ENCODE results near the gene SIRPB2. TPM values are rescaled to one million over a fixed set of nuclear protein-coding genes. Genes with fewer than 3 reads are reported as not detected.
A peak's percentile ranks its signal among the peaks of the same experiment; 100 is the strongest.
"Not testable (repeated sequence)": the region's sequence is repeated elsewhere in the genome, so short reads cannot be mapped to it uniquely, and the experiment has no call there.

SIRPB2 gene
- polyA plus RNA-seq, 1 experiment, result not detected

GRCh38 chr20:1505361-1505760 is 14.1 kb upstream of the SIRPB2 start:
- DNase-seq (ENCODE audit: low read depth), result no peak
- no peaks in the 10 kb centered on the region for H3K36me3 ChIP-seq (ENCODE audit: control insufficient read depth, insufficient read depth, low read length)
- no peak for TF ChIP-seq CTCF (IDR thresholded peaks at IDR 0.05; ENCODE audit: insufficient read depth, low read depth, low read length)
- ChIA-PET CTCF (interaction anchor here (0.9 to 7.3 kb wide), 4 partner anchors 15 to 192 kb away, joined by 3 to 71 read pairs (median 6); partner anchors contain the start of genes NSFL1C and SIRPB2), POLR2A (no interaction called here)
- no peak overlapping the region for H3K4me3 ChIP-seq (ENCODE audit: low read depth, low read length)
- H3K27me3 ChIP-seq (ENCODE audit: control insufficient read depth, insufficient read depth, low read length), result peaks cover 10% of the 10 kb centered on the region

- POLR2A ChIA-PET, result interaction anchor here (0.5 to 0.7 kb wide), 2 partner anchors 20 to 53 kb away, joined by 5 to 10 read pairs; no protein-coding TSS in a partner anchor
- Histone ChIP-seq H3K4me3 (ENCODE audit: low read depth, low read length) (no peak overlapping the region), H3K27me3 (ENCODE audit: control insufficient read depth, insufficient read depth, low read length) (peaks cover 14% of the 10 kb centered on the region), H3K36me3 (ENCODE audit: control insufficient read depth, insufficient read depth, low read length) (no peaks in the 10 kb centered on the region)
- TF ChIP-seq CTCF (IDR thresholded peaks at IDR 0.05; ENCODE audit: insufficient read depth, low read depth, low read length), result peak; percentile 100
- DNase-seq (ENCODE audit: low read depth), result peak; percentile 63
- CTCF ChIA-PET, result interaction anchor here (0.6 to 7.3 kb wide), 32 partner anchors 8 to 879 kb away, joined by 3 to 71 read pairs (median 4); partner anchors contain the start of genes NSFL1C and SIRPB2
Measured at GRCh38 chr20:1503564-1504227, 12.5 kb upstream of the SIRPB2 start.

- DNase-seq (ENCODE audit: low read depth), result no peak
- peaks cover 14% of the 10 kb centered on the region for H3K27me3 ChIP-seq (ENCODE audit: control insufficient read depth, insufficient read depth, low read length)
- ChIA-PET POLR2A (no interaction called here), CTCF (interaction anchor here (1.1 kb wide), 1 partner anchor 9 kb away, joined by 3 read pairs; no protein-coding TSS in a partner anchor)
- H3K36me3 ChIP-seq (ENCODE audit: control insufficient read depth, insufficient read depth, low read length), result no peaks in the 10 kb centered on the region
- H3K4me3 ChIP-seq (ENCODE audit: low read depth, low read length), result no peak overlapping the region
- TF ChIP-seq CTCF (IDR thresholded peaks at IDR 0.05; ENCODE audit: insufficient read depth, low read depth, low read length), result no peak
Measured at GRCh38 chr20:1500496-1500895, 9.3 kb upstream of the SIRPB2 start.

- no peak for TF ChIP-seq CTCF (IDR thresholded peaks at IDR 0.05; ENCODE audit: insufficient read depth, low read depth, low read length)
- no peak for DNase-seq (ENCODE audit: low read depth)
- POLR2A ChIA-PET, result no interaction called here
- CTCF ChIA-PET, result interaction anchor here (1.1 kb wide), 1 partner anchor 10 kb away, joined by 3 read pairs; no protein-coding TSS in a partner anchor
- peaks cover 14% of the 10 kb centered on the region for H3K27me3 ChIP-seq (ENCODE audit: control insufficient read depth, insufficient read depth, low read length)
- H3K4me3 ChIP-seq (ENCODE audit: low read depth, low read length), result no peak overlapping the region
- no peaks in the 10 kb centered on the region for H3K36me3 ChIP-seq (ENCODE audit: control insufficient read depth, insufficient read depth, low read length)
Measured at GRCh38 chr20:1499528-1500420, 8.6 kb upstream of the SIRPB2 start.

DNA sequence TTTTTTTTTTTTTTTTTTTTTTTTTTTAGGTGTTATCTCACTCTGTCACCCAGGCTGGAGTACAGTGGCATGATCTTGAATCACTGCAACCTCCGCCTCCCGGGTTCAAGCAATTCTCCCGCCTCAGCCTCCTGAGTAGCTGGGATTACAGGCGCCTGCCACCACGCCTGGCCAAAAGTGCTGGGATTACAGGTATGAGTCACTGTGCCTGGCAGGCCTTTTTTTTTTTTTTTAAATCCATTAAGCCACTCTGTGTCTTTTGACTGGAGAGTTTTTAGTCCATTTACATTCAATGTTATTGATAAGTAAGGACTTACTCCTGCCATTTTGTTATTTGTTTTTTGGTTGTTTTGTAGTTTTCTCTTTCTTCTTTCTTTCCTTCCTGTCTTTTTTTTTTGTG is 6.2 kb upstream of the SIRPB2 start:
- H3K4me3 ChIP-seq (ENCODE audit: low read depth, low read length); CTCF ChIA-PET; H3K36me3 ChIP-seq (ENCODE audit: control insufficient read depth, insufficient read depth, low read length); POLR2A ChIA-PET; DNase-seq (ENCODE audit: low read depth): not testable (repeated sequence)
- H3K27me3 ChIP-seq (ENCODE audit: control insufficient read depth, insufficient read depth, low read length), result peaks cover 22% of the 10 kb centered on the region

Measured in BJ (cell line).